Glutamatergic neuron (in vitro differentiated cells): ENCODE measurements around the gene ZNF100. TPM values are rescaled to one million over a fixed set of nuclear protein-coding genes. Genes with fewer than 3 reads are reported as not detected.
"Not testable (repeated sequence)": the region's sequence is repeated elsewhere in the genome, so short reads cannot be mapped to it uniquely, and the experiment has no call there.

ENCODE experiments used
- DNase-seq: peaks from one replicate; pipeline ENCODE4 v3.0.0; 2022
- H3K27ac Mint-ChIP-seq: one replicate; pipeline ENCODE4 v1.8.0; 2020; ENCODE audit warnings: mild to moderate bottlenecking, mixed read lengths, inconsistent platforms; ENCODE audit not compliant: unreplicated experiment
- H3K27me3 Mint-ChIP-seq: one replicate; pipeline ENCODE4 v1.8.0; 2020; ENCODE audit warnings: mild to moderate bottlenecking, moderate library complexity, mixed read lengths, inconsistent platforms; ENCODE audit not compliant: unreplicated experiment
- H3K36me3 Mint-ChIP-seq: one replicate; pipeline ENCODE4 v1.8.0; 2020; ENCODE audit warnings: mild to moderate bottlenecking, mixed read lengths, inconsistent platforms; ENCODE audit not compliant: unreplicated experiment
- H3K4me1 Mint-ChIP-seq: one replicate; pipeline ENCODE4 v1.8.0; 2020; ENCODE audit warnings: mild to moderate bottlenecking, low read depth, mixed read lengths, inconsistent platforms; ENCODE audit not compliant: unreplicated experiment
- H3K4me3 Mint-ChIP-seq: one replicate; pipeline ENCODE4 v1.8.0; 2020; ENCODE audit warnings: mild to moderate bottlenecking, mixed read lengths, inconsistent platforms; ENCODE audit not compliant: unreplicated experiment
- H3K9me3 Mint-ChIP-seq: one replicate; pipeline ENCODE4 v1.8.0; 2020; ENCODE audit warnings: mild to moderate bottlenecking, moderate library complexity, mixed read lengths, inconsistent platforms; ENCODE audit not compliant: unreplicated experiment
- CTCF ChIP-seq: fragments of 200-600 bp; sonication (generic); IDR thresholded peaks from one replicate; pipeline ENCODE4 v1.5.0; 2021; ENCODE audit not compliant: partially characterized antibody, unreplicated experiment
- total RNA-seq: library from RNA; stranded (reverse); fragmentation: NEBNext Ultra II Directional; extraction: Animal tissue kit (Norgen Biotek cat#: 25700); gene quantifications from one replicate; pipeline ENCODE4 v1.2.1, GENCODE V29; 2021; ENCODE audit not compliant: unreplicated experiment

The ZNF100 gene
- total RNA-seq, 1 donor from 2014 or later, result 29.0 TPM

- no peak for DNase-seq
- no peak overlapping the region for H3K4me3 Mint-ChIP-seq
- peaks cover 12% of the 10 kb centered on the region for H3K9me3 Mint-ChIP-seq
- H3K4me1 Mint-ChIP-seq, result no peaks in the 10 kb centered on the region
- peaks cover 11% of the 10 kb centered on the region for H3K36me3 Mint-ChIP-seq
- no peak for TF ChIP-seq CTCF
- H3K27ac Mint-ChIP-seq, result no peak overlapping the region
- peaks cover 2% of the 10 kb centered on the region for H3K27me3 Mint-ChIP-seq
These were observed 57.9 kb downstream of the ZNF100 start for GRCh38 chr19:21709464-21709863.

GRCh38 chr19:21707878-21708277 is 59.5 kb downstream of the ZNF100 start:
- H3K4me1 Mint-ChIP-seq, DNase-seq, H3K4me3 Mint-ChIP-seq, H3K27ac Mint-ChIP-seq, H3K27me3 Mint-ChIP-seq: not testable (repeated sequence)
- H3K36me3 Mint-ChIP-seq, result peaks cover 11% of the 10 kb centered on the region
- H3K9me3 Mint-ChIP-seq, result peaks cover 12% of the 10 kb centered on the region

- H3K4me3 Mint-ChIP-seq, result no peak overlapping the region
- H3K36me3 Mint-ChIP-seq, result peaks cover 11% of the 10 kb centered on the region
- H3K4me1 Mint-ChIP-seq, result no peaks in the 10 kb centered on the region
- no peak overlapping the region for H3K27ac Mint-ChIP-seq
- TF ChIP-seq CTCF, result no peak
- no peak for DNase-seq
- H3K27me3 Mint-ChIP-seq, result no peaks in the 10 kb centered on the region
- H3K9me3 Mint-ChIP-seq, result peaks cover 12% of the 10 kb centered on the region
These were observed 60.3 kb downstream of the ZNF100 start for GRCh38 chr19:21707065-21707464.

GRCh38 chr19:21705393-21705792 is 62.0 kb downstream of the ZNF100 start:
- H3K27ac Mint-ChIP-seq, result no peak overlapping the region
- no peaks in the 10 kb centered on the region for H3K4me1 Mint-ChIP-seq
- H3K36me3 Mint-ChIP-seq, result peaks cover 11% of the 10 kb centered on the region
- DNase-seq, result no peak
- peaks cover 12% of the 10 kb centered on the region for H3K9me3 Mint-ChIP-seq
- H3K4me3 Mint-ChIP-seq, result no peak overlapping the region
- no peak for TF ChIP-seq CTCF
- H3K27me3 Mint-ChIP-seq, result no peaks in the 10 kb centered on the region

- H3K4me1 Mint-ChIP-seq, result no peaks in the 10 kb centered on the region
- H3K9me3 Mint-ChIP-seq, result peaks cover 14% of the 10 kb centered on the region
- DNase-seq, result no peak
- H3K27me3 Mint-ChIP-seq, result peaks cover 2% of the 10 kb centered on the region
- H3K4me3 Mint-ChIP-seq, result no peak overlapping the region
- TF ChIP-seq CTCF, result no peak
- peaks cover 7% of the 10 kb centered on the region for H3K36me3 Mint-ChIP-seq
- H3K27ac Mint-ChIP-seq, result no peak overlapping the region
These were observed 63.1 kb downstream of the ZNF100 start for GRCh38 chr19:21704320-21704719.

GRCh38 chr19:21699197-21699596 is 68.2 kb downstream of the ZNF100 start:
- peaks cover 7% of the 10 kb centered on the region for H3K9me3 Mint-ChIP-seq
- no peak for DNase-seq
- peaks cover 2% of the 10 kb centered on the region for H3K27me3 Mint-ChIP-seq
- no peak overlapping the region for H3K4me3 Mint-ChIP-seq
- H3K4me1 Mint-ChIP-seq, result no peaks in the 10 kb centered on the region
- H3K36me3 Mint-ChIP-seq, result peaks cover 9% of the 10 kb centered on the region
- H3K27ac Mint-ChIP-seq, result no peak overlapping the region
- no peak for TF ChIP-seq CTCF
